ENCODE measurements around the gene IL12RB2.

- TF ChIP-seq CTCF (IDR thresholded peaks at IDR 0.05): no peak
- TF ChIP-seq EZH2 (IDR thresholded peaks at IDR 0.05): no peak
- TF ChIP-seq EZH2phosphoT487 (IDR thresholded peaks at IDR 0.05): no peak
These were observed 126.2 kb downstream of the IL12RB2 start for GRCh38 chr1:67433837-67434236.

Data from neural progenitor cell (in vitro differentiated cells).